ENCODE results near the gene ZSCAN5B. TPM values are rescaled to one million over a fixed set of nuclear protein-coding genes. Genes with fewer than 3 reads are reported as not detected.

ZSCAN5B gene
- total and polyA plus RNA-seq, 2 donors (not counting 1 experiment from before 2014, with no cell fraction given), result not detected

GRCh38 chr19:56193981-56194640 is 3.5 kb downstream of the ZSCAN5B start:
- no peak overlapping the region for H3K27ac ChIP-seq (ENCODE audit: low read length in 2 of 2)
- H3K79me2 ChIP-seq (ENCODE audit: control insufficient read depth, insufficient read depth, low read length), result no peaks in the 10 kb centered on the region
- H3K36me3 ChIP-seq (replicated peaks in 1 of 2; ENCODE audit: control extremely low read depth in 1 of 2, control insufficient read depth in 1 of 2, extremely low read depth in 1 of 2, insufficient read depth in 2 of 2, low read length in 1 of 2), result no peaks in the 10 kb centered on the region
- no peak overlapping the region for H3K9ac ChIP-seq (ENCODE audit: low read length)
- ChIA-PET POLR2A (no interaction called here), CTCF (interaction anchor here (0.7 to 1.2 kb wide), 3 partner anchors 62 to 128 kb away, joined by 3 to 5 read pairs (median 3); no protein-coding TSS in a partner anchor)
- intact Hi-C loops (cut with micrococcal nuclease), result no loop called here
- no peaks in the 10 kb centered on the region for H3K9me3 ChIP-seq (ENCODE audit: control extremely low read depth in 1 of 3, control insufficient read depth in 2 of 3, insufficient read depth in 1 of 3, low read length in 2 of 3)
- no peaks in the 10 kb centered on the region for H3K4me1 ChIP-seq (ENCODE audit: control insufficient read depth in 2 of 2, insufficient read depth in 2 of 2, low read length in 2 of 2)
- H4K20me1 ChIP-seq (ENCODE audit: control insufficient read depth, insufficient read depth, low read length, poor library complexity, severe bottlenecking), result no peaks in the 10 kb centered on the region
- no peak for ATAC-seq (ENCODE audit: low read depth)
- H3K27me3 ChIP-seq (replicated peaks in 1 of 4; ENCODE audit: control extremely low read depth in 1 of 4, control insufficient read depth in 3 of 4, insufficient read depth in 4 of 4, low read length in 3 of 4), result peaks cover 0 to 3% (median 0%) of the 10 kb centered on the region in 4 experiments
- Mint-ChIP-seq H3K27me3 (peaks cover 8% of the 10 kb centered on the region), H3K4me3 (no peak overlapping the region), H3K4me1 (no peaks in the 10 kb centered on the region), H3K9me3 (ENCODE audit: insufficient read depth) (no peaks in the 10 kb centered on the region), H3K27ac (no peak overlapping the region)
- WGBS (ENCODE audit: insufficient coverage), result 93% methylated on average over 5 of the region's 12 CpGs
- H3K4me3 ChIP-seq (ENCODE audit: control extremely low read depth in 1 of 5, extremely low read depth in 1 of 5, insufficient read depth in 1 of 5, low read depth in 2 of 5, low read length in 4 of 5), result no peak overlapping the region
- no peak overlapping the region for H3K4me2 ChIP-seq (replicated peaks; ENCODE audit: low read depth, low read length, poor library complexity, severe bottlenecking)
- DNase-seq, result no peak
- H2AFZ ChIP-seq (ENCODE audit: insufficient read depth, low read depth, low read length, poor library complexity, severe bottlenecking), result no peak overlapping the region
- no peak for TF ChIP-seq EZH2 (IDR thresholded peaks at IDR 0.05; ENCODE audit: borderline replicate concordance, insufficient read depth, low read depth, low read length, poor library complexity, severe bottlenecking)
- no peak for TF ChIP-seq CTCF (IDR thresholded peaks at IDR 0.05)

- Histone ChIP-seq H2AFZ (ENCODE audit: insufficient read depth, low read depth, low read length, poor library complexity, severe bottlenecking) (no peak overlapping the region), H3K27ac (ENCODE audit: low read length in 2 of 2) (no peak overlapping the region), H3K9ac (ENCODE audit: low read length) (no peak overlapping the region), H3K9me3 (ENCODE audit: control extremely low read depth in 1 of 3, control insufficient read depth in 2 of 3, insufficient read depth in 1 of 3, low read length in 2 of 3) (no peaks in the 10 kb centered on the region), H3K4me3 (ENCODE audit: control extremely low read depth in 1 of 5, extremely low read depth in 1 of 5, insufficient read depth in 1 of 5, low read depth in 2 of 5, low read length in 4 of 5) (no peak overlapping the region), H3K79me2 (ENCODE audit: control insufficient read depth, insufficient read depth, low read length) (no peaks in the 10 kb centered on the region), H3K36me3 (replicated peaks in 1 of 2; ENCODE audit: control extremely low read depth in 1 of 2, control insufficient read depth in 1 of 2, extremely low read depth in 1 of 2, insufficient read depth in 2 of 2, low read length in 1 of 2) (no peaks in the 10 kb centered on the region), H3K27me3 (replicated peaks in 1 of 4; ENCODE audit: control extremely low read depth in 1 of 4, control insufficient read depth in 3 of 4, insufficient read depth in 4 of 4, low read length in 3 of 4) (peaks cover 0 to 3% (median 0%) of the 10 kb centered on the region in 4 experiments), H3K4me2 (replicated peaks; ENCODE audit: low read depth, low read length, poor library complexity, severe bottlenecking) (no peak overlapping the region), H3K4me1 (ENCODE audit: control insufficient read depth in 2 of 2, insufficient read depth in 2 of 2, low read length in 2 of 2) (no peaks in the 10 kb centered on the region), H4K20me1 (ENCODE audit: control insufficient read depth, insufficient read depth, low read length, poor library complexity, severe bottlenecking) (no peaks in the 10 kb centered on the region)
- ChIA-PET CTCF (no interaction called here), POLR2A (no interaction called here)
- H3K9me3 Mint-ChIP-seq (ENCODE audit: insufficient read depth), result no peaks in the 10 kb centered on the region
- TF ChIP-seq EZH2 (IDR thresholded peaks at IDR 0.05; ENCODE audit: borderline replicate concordance, insufficient read depth, low read depth, low read length, poor library complexity, severe bottlenecking) (no peak), CTCF (IDR thresholded peaks at IDR 0.05) (no peak)
- H3K27me3 Mint-ChIP-seq, result peaks cover 12% of the 10 kb centered on the region
- intact Hi-C loops (cut with micrococcal nuclease), result no loop called here
- ATAC-seq (ENCODE audit: low read depth) (no peak), DNase-seq (no peak)
- no peak overlapping the region for H3K27ac Mint-ChIP-seq
- H3K4me3 Mint-ChIP-seq, result no peak overlapping the region
- WGBS (ENCODE audit: insufficient coverage), result 89% methylated on average over 8 of the region's 10 CpGs
- H3K4me1 Mint-ChIP-seq, result no peaks in the 10 kb centered on the region
Observed at GRCh38 chr19:56191711-56192110, 5.9 kb downstream of the ZSCAN5B start.

All from B cell (primary cell).